ACHN (cell line): ENCODE data around the gene RBX1.

Experiments
- DNase-seq: peaks from one replicate; pipeline ENCODE4 v3.0.0-alpha.2; 2015
- in situ Hi-C: cut with HindIII; loops from 2 replicates; pipeline ENCODE4 v1.10.0; 2017; ENCODE audit warnings: low sequenced_read_pairs, low pct_ligation_motif_present, low pct_unique_long_range_greater_than_20kb

Gene RBX1

GRCh38 chr22:41003066-41003465 is 51.9 kb downstream of the RBX1 start:
- in situ Hi-C loops = no loop called here
- no peak for DNase-seq

- in situ Hi-C loops = no loop called here
- no peak for DNase-seq
These were observed 52.8 kb downstream of the RBX1 start for GRCh38 chr22:41003976-41004375.

DNA sequence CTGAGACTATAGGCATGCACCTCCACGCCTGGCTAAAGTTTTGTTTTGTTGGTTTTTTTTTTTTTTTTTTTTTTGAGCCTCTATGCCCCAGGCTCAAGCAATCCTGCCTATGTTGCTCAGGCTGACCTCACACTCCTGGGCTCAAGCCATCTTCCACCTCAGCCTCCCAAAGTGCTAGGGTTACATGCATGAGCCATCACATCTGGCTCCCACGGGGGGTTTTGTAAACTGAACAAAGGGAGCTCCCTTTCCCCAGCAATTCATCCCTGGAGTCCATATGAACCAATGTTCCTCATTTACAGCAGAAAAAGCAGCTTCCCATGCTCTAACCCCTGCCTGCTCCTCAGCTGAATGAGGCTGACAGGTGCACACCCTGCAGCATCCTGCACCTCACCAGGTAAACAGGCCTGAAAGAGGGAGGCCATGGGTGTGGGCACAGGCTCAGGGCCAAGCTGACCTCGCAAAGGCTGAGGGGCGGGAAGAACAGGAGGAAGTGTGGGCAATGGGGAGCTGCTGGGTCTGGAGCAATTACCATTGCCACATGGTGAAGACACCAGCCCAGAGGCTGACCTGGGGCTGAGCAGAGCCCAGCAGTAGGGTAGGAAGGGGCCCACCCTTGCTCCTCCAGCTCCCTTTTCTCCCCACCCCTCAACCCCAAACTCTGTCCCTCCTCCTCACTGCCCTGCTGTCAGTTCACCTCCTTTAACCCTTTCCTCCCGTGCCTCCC is 58.2 kb downstream of the RBX1 start:
- in situ Hi-C loops = no loop called here
- no peak for DNase-seq

- DNase-seq = no peak
- in situ Hi-C loops = no loop called here
These were observed 63.8 kb downstream of the RBX1 start for GRCh38 chr22:41015003-41015402.

- in situ Hi-C loops = no loop called here
- DNase-seq = no peak
These were observed 70.0 kb downstream of the RBX1 start for GRCh38 chr22:41021061-41021612.

GRCh38 chr22:41021613-41022454 is 70.7 kb downstream of the RBX1 start:
- in situ Hi-C loops = no loop called here
- peak; percentile 65 for DNase-seq

GRCh38 chr22:41022470-41023298 is 71.5 kb downstream of the RBX1 start:
- peak; percentile 75 for DNase-seq
- in situ Hi-C loops = no loop called here
